Parathyroid adenoma (tissue), 2 donors: ENCODE measurements around the gene PUM1.

Experiments used
- H2AFZ ChIP-seq: fragments of 300-600 bp; sonication (generic); one replicate; pipeline ENCODE4 v1.7.0; 2017; ENCODE audit warnings: antibody characterized with exemption, mild to moderate bottlenecking
- H3K27ac ChIP-seq: fragments of 300-600 bp; sonication (generic); one replicate; pipeline ENCODE4 v1.7.0; 2017
- H3K27me3 ChIP-seq: fragments of 300-600 bp; sonication (generic); one replicate; pipeline ENCODE4 v1.7.0; 2017; ENCODE audit warnings: low read length; ENCODE audit not compliant: control insufficient read depth, insufficient read depth
- H3K36me3 ChIP-seq: fragments of 300-600 bp; sonication (generic); one replicate; pipeline ENCODE4 v1.7.0; 2017; ENCODE audit warnings: low read length; ENCODE audit not compliant: control insufficient read depth, insufficient read depth
- H3K4me1 ChIP-seq: fragments of 300-600 bp; sonication (generic); one replicate; pipeline ENCODE4 v1.7.0; 2017; ENCODE audit warnings: control low read depth
- H3K4me2 ChIP-seq: fragments of 300-600 bp; sonication (generic); one replicate; pipeline ENCODE4 v1.7.0; 2017; ENCODE audit warnings: low read length
- H3K4me3 ChIP-seq: fragments of 300-600 bp; sonication (generic); one replicate; pipeline ENCODE4 v1.7.0; 2017; ENCODE audit warnings: low read depth, low read length
- H3K79me2 ChIP-seq: fragments of 300-600 bp; sonication (generic); one replicate; pipeline ENCODE4 v1.7.0; 2017; ENCODE audit warnings: control low read depth
- H3K9ac ChIP-seq: fragments of 300-600 bp; sonication (generic); one replicate; pipeline ENCODE4 v1.7.0; 2017; ENCODE audit warnings: mild to moderate bottlenecking
- H3K9me3 ChIP-seq: fragments of 300-600 bp; sonication (generic); one replicate; pipeline ENCODE4 v1.7.0; 2017; ENCODE audit warnings: low read length; ENCODE audit not compliant: control insufficient read depth
- CTCF ChIP-seq: fragments of 300-600 bp; sonication (generic); IDR thresholded peaks from one replicate; pipeline ENCODE4 v1.7.0; 2017; ENCODE audit warnings: antibody characterized with exemption, mild to moderate bottlenecking
- donor health status: primary hyperparathyroidism.

Gene PUM1

GRCh38 chr1:31022259-31022658 is 43.3 kb downstream of the PUM1 start:
- H3K27me3 ChIP-seq = no peaks in the 10 kb centered on the region
- no peak overlapping the region for H3K27ac ChIP-seq
- TF ChIP-seq CTCF = no peak
- no peaks in the 10 kb centered on the region for H3K9me3 ChIP-seq
- H2AFZ ChIP-seq = no peak overlapping the region
- no peaks in the 10 kb centered on the region for H3K4me1 ChIP-seq
- H3K36me3 ChIP-seq = no peaks in the 10 kb centered on the region
- H3K79me2 ChIP-seq = peaks cover 12% of the 10 kb centered on the region
- no peak overlapping the region for H3K4me3 ChIP-seq
- no peak overlapping the region for H3K4me2 ChIP-seq
- H3K9ac ChIP-seq = no peak overlapping the region

GRCh38 chr1:31020007-31020790 is 45.3 kb downstream of the PUM1 start:
- H3K9ac ChIP-seq = no peak overlapping the region
- no peak for TF ChIP-seq CTCF
- H3K27me3 ChIP-seq = no peaks in the 10 kb centered on the region
- H3K4me3 ChIP-seq = no peak overlapping the region
- H3K79me2 ChIP-seq = peaks cover 10% of the 10 kb centered on the region
- no peak overlapping the region for H3K27ac ChIP-seq
- H2AFZ ChIP-seq = no peak overlapping the region
- H3K36me3 ChIP-seq = no peaks in the 10 kb centered on the region
- H3K4me1 ChIP-seq = no peaks in the 10 kb centered on the region
- no peaks in the 10 kb centered on the region for H3K9me3 ChIP-seq
- no peak overlapping the region for H3K4me2 ChIP-seq

- Histone ChIP-seq H3K9me3 (no peaks in the 10 kb centered on the region), H3K4me1 (no peaks in the 10 kb centered on the region), H3K79me2 (peaks cover 6% of the 10 kb centered on the region), H3K27me3 (no peaks in the 10 kb centered on the region), H3K36me3 (no peaks in the 10 kb centered on the region), H3K4me3 (no peak overlapping the region), H3K9ac (no peak overlapping the region), H3K4me2 (no peak overlapping the region), H3K27ac (no peak overlapping the region), H2AFZ (no peak overlapping the region)
- TF ChIP-seq CTCF = no peak
These were observed 46.1 kb downstream of the PUM1 start for GRCh38 chr1:31019401-31019800.

- H3K79me2 ChIP-seq = peaks cover 7% of the 10 kb centered on the region
- no peak overlapping the region for H3K27ac ChIP-seq
- no peaks in the 10 kb centered on the region for H3K9me3 ChIP-seq
- no peak for TF ChIP-seq CTCF
- no peaks in the 10 kb centered on the region for H3K4me1 ChIP-seq
- H2AFZ ChIP-seq = no peak overlapping the region
- no peak overlapping the region for H3K4me3 ChIP-seq
- H3K36me3 ChIP-seq = no peaks in the 10 kb centered on the region
- H3K9ac ChIP-seq = no peak overlapping the region
- H3K27me3 ChIP-seq = no peaks in the 10 kb centered on the region
- H3K4me2 ChIP-seq = no peak overlapping the region
These were observed 48.6 kb downstream of the PUM1 start for GRCh38 chr1:31016868-31017267.
